Activated CD4-positive, alpha-beta T cell treated with anti-CD3 and anti-CD28 coated beads, Interleukin-2, amount 10 ng/mL, durations not matched to agents 24 days and 14 days (primary cell): ENCODE measurements around the gene ACAP2. TPM values are rescaled to one million over a fixed set of nuclear protein-coding genes. Genes with fewer than 3 reads are reported as not detected.
A peak's percentile ranks its signal among the peaks of the same experiment; 100 is the strongest.

Experiments
- DNase-seq: peaks from one replicate; pipeline ENCODE4 v3.0.0; 2022
- H3K27ac Mint-ChIP-seq: one replicate; pipeline ENCODE4 v1.8.0; 2022; ENCODE audit warnings: mild to moderate bottlenecking, mixed read lengths
- H3K27me3 Mint-ChIP-seq: one replicate; pipeline ENCODE4 v1.8.0; 2022; ENCODE audit warnings: mixed read lengths
- H3K36me3 Mint-ChIP-seq: one replicate; pipeline ENCODE4 v1.8.0; 2022; ENCODE audit warnings: low read depth, mild to moderate bottlenecking, mixed read lengths
- H3K4me1 Mint-ChIP-seq: one replicate; pipeline ENCODE4 v1.8.0; 2021; ENCODE audit warnings: mixed read lengths
- H3K4me3 Mint-ChIP-seq: one replicate; pipeline ENCODE4 v1.8.0; 2022; ENCODE audit warnings: mild to moderate bottlenecking, moderate library complexity, mixed read lengths
- H3K9me3 Mint-ChIP-seq: one replicate; pipeline ENCODE4 v1.8.0; 2021; ENCODE audit warnings: mixed read lengths
- intact Hi-C: fragments of 100-400 bp; cut with micrococcal nuclease; formaldehyde crosslinking; loops from one replicate; pipeline ENCODE4 v1.15.1; 2023
- total RNA-seq: library from RNA; stranded (reverse); gene quantifications from 2 replicates; pipeline ENCODE4 v1.2.3, GENCODE V29; 2022

ACAP2 gene
- total RNA-seq, 1 donor from 2014 or later, result 39.1 TPM

DNA sequence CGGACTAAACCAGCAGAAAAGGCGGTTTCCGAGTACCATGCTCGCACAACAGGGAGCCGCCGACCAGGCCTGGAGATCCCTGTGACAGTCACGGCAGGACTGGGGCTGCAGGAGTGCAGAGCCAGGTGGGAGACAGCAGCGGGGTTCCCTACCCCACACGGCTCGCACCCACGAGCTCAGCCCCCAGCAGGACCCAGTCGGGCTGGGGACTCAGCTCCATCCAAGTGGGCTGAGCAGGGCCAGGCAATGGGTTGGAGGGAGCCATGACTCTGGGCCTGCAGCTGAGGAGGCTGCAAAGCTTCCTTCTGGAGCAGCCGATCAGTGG, 187.7 kb downstream of the ACAP2 start:
- DNase-seq, result peak; percentile 51
- no peaks in the 10 kb centered on the region for H3K27me3 Mint-ChIP-seq
- no peak overlapping the region for H3K27ac Mint-ChIP-seq
- no peaks in the 10 kb centered on the region for H3K9me3 Mint-ChIP-seq
- intact Hi-C loops, result loop anchor here (10.0 kb wide), 1 partner anchor 70 kb away; no protein-coding TSS in a partner anchor
- H3K4me3 Mint-ChIP-seq, result no peak overlapping the region
- peaks cover 19% of the 10 kb centered on the region for H3K4me1 Mint-ChIP-seq
- H3K36me3 Mint-ChIP-seq, result no peaks in the 10 kb centered on the region

DNA sequence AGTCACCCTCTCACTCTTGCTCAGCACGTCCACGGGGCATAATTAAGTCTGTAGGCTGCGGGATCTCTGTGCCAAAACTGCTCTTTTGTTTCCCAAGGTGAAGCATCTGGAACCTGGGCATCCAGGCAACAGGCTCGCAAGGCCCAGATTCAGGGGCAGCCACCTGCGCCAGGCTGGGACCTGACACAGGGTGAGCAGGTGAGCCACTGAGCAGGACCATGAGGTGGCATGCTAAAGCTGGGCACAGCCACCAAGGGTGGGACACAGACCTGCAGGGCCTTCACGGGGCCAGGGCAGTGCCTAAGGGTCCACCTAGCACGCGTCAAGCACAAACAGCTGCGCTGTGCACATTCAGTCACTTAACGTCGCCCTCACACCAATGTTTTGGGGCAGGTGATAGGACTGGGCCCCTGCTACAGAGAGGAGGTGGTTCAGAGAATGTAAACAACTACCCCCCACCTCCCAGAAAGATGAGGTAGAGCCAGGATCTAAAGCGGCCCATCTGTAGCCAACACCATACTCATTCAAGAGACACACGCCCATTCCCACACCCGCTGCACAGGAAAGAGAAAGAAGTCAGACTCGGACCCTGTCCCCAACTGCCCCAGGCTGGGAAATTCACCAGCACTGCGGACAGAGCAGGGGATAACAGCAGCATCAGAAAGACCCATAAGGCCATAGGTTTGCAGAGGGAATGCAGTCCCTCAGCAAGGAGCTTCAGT, 188.2 kb downstream of the ACAP2 start:
- Mint-ChIP-seq H3K36me3 (no peaks in the 10 kb centered on the region), H3K9me3 (no peaks in the 10 kb centered on the region), H3K4me3 (no peak overlapping the region), H3K4me1 (peaks cover 19% of the 10 kb centered on the region), H3K27ac (no peak overlapping the region), H3K27me3 (no peaks in the 10 kb centered on the region)
- DNase-seq, result peak; percentile 54
- intact Hi-C loops, result loop anchor here (10.0 kb wide), 1 partner anchor 70 kb away; no protein-coding TSS in a partner anchor

DNA sequence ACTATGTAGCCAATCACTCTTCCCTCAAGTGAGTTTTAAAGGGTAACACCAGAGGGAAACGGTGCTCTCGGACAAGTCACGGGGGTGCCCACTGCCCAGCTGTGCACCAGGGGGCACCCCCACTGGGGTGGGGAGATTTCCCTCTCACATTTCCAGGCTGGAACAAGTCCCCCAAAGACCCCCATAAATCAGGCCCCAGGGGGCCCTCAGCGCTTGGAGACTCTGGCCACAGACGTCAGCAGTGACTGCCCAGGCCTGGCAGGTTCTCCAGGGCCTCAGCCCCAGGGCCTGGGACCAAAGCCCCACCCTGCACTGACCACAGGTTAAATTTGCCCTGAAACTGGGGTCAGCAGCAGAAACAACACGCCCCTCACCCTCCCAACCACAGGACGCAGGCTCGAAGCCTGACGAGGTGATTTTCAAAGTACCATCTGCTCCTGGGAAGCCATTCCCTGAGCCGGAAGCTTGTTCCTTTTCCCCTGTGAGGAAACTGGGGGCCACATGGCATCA, 188.8 kb downstream of the ACAP2 start:
- Mint-ChIP-seq H3K4me3 (no peak overlapping the region), H3K36me3 (no peaks in the 10 kb centered on the region), H3K27me3 (no peaks in the 10 kb centered on the region), H3K9me3 (no peaks in the 10 kb centered on the region), H3K4me1 (peaks cover 19% of the 10 kb centered on the region), H3K27ac (no peak overlapping the region)
- peak; percentile 47 for DNase-seq
- intact Hi-C loops, result loop anchor here (10.0 kb wide), 1 partner anchor 69 kb away; no protein-coding TSS in a partner anchor

DNA sequence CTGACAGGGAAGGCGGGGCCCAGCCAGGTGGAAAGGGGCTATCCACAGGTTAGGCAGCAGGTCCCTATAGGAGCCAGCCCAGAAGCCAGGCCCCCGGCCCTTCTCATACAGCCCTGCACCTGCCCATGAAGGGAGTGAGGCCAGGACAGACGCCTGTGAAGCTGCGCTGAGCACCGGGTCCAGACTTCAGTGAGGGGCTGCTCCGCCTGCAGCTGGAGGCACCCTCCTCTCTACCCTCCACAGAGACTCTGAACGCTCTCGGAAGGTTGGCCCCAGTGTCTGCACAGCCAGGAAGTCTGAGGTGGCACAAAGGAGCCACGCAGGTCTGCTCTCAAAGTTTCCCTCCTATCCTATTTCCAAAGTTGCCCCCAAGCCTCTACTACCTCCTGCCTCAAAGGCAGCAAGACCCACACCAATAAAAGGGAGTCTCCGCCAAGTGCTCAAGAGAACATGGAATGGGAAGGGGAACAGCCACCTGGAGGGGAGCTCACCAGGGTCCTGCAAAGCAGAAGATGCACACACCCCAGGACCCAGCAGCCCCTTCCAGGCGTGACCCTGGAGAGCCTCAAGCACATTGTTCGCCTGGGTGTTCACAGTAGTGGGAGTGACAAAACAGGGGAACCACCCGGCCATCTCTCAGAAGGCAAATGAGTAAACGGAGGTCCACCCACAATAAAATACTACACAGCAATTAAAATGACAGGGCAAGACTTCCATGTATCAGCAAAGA, 191.3 kb downstream of the ACAP2 start:
- Mint-ChIP-seq H3K27me3 (no peaks in the 10 kb centered on the region), H3K9me3 (no peaks in the 10 kb centered on the region), H3K36me3 (no peaks in the 10 kb centered on the region), H3K27ac (no peak overlapping the region), H3K4me3 (no peak overlapping the region), H3K4me1 (peaks cover 18% of the 10 kb centered on the region)
- DNase-seq, result no peak
- intact Hi-C loops, result loop anchor here (10.0 kb wide), 1 partner anchor 67 kb away; no protein-coding TSS in a partner anchor

DNA sequence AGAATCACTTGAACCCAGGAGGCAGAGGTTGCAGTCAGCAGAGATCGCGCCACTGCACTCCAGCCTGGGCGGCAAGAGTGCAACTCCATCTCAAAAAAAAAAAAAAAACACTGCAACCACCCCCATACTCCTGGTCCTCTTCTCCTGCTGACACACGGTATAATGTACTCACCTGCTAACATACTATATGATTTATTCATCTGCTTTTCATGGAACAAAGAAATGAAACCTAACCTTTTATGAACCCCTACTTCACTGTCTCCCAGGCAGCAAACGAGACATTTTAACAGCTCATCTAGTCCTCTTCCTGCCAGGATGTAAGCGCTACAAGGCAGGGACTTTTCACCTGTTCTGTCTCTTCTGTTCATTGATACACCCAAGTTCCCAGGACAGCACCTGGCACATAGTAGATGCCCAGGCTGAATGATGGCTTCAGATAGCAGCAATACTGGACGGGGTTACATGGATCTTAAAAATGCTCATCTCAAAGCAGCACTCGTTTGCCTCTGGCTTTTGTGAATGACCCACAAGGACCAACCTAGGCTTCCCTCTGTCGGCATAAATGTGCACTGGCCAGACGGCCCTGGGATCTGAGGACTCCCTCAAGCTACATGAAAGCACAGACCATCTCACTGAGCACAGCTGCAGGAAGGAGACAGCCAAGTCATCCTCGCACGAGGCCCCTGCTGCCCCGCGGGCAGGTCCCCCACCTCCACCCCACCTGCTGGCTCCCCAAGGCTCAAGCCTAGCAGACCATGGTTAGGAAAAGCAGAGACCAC, 192.2 kb downstream of the ACAP2 start:
- H3K4me1 Mint-ChIP-seq, result peaks cover 18% of the 10 kb centered on the region
- no peaks in the 10 kb centered on the region for H3K27me3 Mint-ChIP-seq
- no peak overlapping the region for H3K4me3 Mint-ChIP-seq
- H3K9me3 Mint-ChIP-seq, result no peaks in the 10 kb centered on the region
- DNase-seq, result no peak
- intact Hi-C loops, result loop anchor here (10.0 kb wide), 1 partner anchor 66 kb away; no protein-coding TSS in a partner anchor
- H3K27ac Mint-ChIP-seq, result no peak overlapping the region
- H3K36me3 Mint-ChIP-seq, result peaks cover 4% of the 10 kb centered on the region

DNA sequence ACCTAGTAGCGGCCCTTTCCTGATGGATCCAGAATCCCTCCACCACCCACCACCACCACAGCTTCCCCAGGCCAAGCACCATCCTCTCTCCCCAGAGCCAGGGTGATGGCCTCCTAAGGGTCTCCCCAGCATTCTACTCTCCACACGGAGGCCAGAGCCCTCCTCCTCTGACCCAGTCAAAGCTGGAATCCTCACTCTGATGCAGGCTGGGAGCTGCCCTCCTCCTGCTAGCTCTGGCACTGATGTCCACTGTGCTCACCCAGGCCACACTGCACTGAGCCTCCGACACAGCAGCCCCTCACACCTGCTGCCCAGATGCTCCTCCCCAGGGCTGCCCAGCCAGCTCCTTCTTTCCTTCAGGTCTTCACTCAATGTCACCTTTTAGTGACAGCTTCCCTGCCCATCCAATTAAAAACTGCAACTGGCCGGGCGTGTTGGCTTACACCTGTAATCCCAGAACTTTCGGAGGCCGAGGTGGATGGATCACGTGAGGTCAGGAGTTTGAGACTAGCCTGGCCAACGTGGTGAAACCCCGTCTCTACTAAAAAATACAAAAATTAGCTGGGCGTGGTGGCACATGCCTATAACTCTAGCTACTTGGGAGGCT, 192.9 kb downstream of the ACAP2 start:
- peaks cover 4% of the 10 kb centered on the region for H3K36me3 Mint-ChIP-seq
- intact Hi-C loops, result loop anchor here (10.0 kb wide), 1 partner anchor 65 kb away; no protein-coding TSS in a partner anchor
- no peaks in the 10 kb centered on the region for H3K9me3 Mint-ChIP-seq
- no peaks in the 10 kb centered on the region for H3K27me3 Mint-ChIP-seq
- no peak overlapping the region for H3K4me3 Mint-ChIP-seq
- peaks cover 18% of the 10 kb centered on the region for H3K4me1 Mint-ChIP-seq
- DNase-seq, result no peak
- no peak overlapping the region for H3K27ac Mint-ChIP-seq

DNA sequence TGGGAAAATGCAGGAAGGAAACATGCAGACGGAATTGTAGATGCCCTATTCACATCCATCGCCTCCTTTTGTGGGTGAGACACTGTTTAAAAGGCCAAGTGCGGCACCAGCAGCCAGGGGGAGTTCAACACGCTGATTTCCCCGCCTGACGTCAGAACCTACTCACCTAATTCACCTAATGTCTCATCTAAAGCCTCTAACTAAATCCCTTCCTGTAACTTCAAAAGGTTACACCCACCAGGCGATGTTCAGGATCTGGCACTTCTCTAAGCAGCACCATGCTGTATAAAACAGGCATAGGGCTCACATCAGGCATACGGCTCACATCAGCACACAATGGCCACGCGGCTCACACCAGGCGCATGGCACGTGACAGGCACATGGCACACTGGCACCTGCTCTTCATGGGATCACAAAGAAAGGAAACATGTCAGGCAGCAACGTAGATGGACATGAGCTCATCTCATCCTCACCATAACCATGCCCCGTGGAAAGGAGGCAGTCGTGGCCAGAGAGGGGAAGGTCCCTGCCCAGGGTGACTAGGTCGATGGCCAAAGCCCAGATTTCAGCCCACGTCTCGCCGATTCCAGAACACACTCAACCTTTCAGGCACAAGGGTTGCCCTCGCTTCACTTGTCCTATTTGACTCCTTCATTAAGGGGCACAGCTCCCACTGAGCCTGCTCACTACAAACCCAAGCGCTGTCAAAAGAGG, 193.6 kb downstream of the ACAP2 start:
- H3K4me1 Mint-ChIP-seq, result peaks cover 18% of the 10 kb centered on the region
- DNase-seq, result no peak
- no peak overlapping the region for H3K4me3 Mint-ChIP-seq
- no peaks in the 10 kb centered on the region for H3K27me3 Mint-ChIP-seq
- H3K9me3 Mint-ChIP-seq, result no peaks in the 10 kb centered on the region
- H3K27ac Mint-ChIP-seq, result no peak overlapping the region
- H3K36me3 Mint-ChIP-seq, result peaks cover 4% of the 10 kb centered on the region
- intact Hi-C loops, result no loop called here

DNA sequence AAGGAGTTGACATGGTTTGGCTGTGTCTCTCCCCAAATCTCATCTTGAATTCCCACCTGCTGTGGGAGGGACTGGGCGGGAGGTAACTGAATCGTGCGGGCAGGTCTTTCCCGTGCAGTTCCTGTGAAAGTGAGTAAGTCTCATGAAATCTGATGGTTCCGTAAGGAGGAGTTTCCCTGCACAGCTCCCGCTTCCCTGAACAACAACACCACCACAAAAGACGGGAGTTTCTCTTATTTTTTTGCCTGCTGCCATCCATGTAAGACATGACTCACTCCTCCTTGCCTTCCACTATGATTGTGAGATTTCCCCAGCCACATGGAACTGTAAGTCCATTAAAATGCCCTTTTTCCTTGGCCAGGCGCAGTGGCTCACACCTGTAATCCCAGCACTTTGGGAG, 194.5 kb downstream of the ACAP2 start:
- Mint-ChIP-seq H3K9me3 (no peaks in the 10 kb centered on the region), H3K36me3 (peaks cover 4% of the 10 kb centered on the region), H3K27me3 (no peaks in the 10 kb centered on the region), H3K27ac (no peak overlapping the region), H3K4me1 (peaks cover 18% of the 10 kb centered on the region), H3K4me3 (no peak overlapping the region)
- intact Hi-C loops, result no loop called here
- no peak for DNase-seq

DNA sequence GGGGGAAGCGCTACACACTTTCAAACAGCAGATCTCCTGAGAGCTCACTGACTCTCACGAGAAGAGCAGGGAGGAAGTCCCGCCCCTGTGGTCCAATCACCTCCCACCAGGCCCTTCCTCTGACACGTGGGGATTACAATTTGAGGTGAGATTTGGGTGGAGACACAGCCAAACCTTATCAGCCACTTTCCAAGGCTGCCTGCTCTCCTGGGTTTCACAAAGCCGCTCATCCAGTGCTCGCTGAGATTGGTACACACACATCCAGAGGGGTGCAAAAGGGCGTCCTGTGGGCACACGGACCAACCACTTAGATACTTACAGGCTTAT, 195.0 kb downstream of the ACAP2 start:
- no peak for DNase-seq
- no peak overlapping the region for H3K4me3 Mint-ChIP-seq
- intact Hi-C loops, result no loop called here
- H3K36me3 Mint-ChIP-seq, result peaks cover 4% of the 10 kb centered on the region
- no peak overlapping the region for H3K27ac Mint-ChIP-seq
- no peaks in the 10 kb centered on the region for H3K27me3 Mint-ChIP-seq
- peaks cover 18% of the 10 kb centered on the region for H3K4me1 Mint-ChIP-seq
- H3K9me3 Mint-ChIP-seq, result no peaks in the 10 kb centered on the region

DNA sequence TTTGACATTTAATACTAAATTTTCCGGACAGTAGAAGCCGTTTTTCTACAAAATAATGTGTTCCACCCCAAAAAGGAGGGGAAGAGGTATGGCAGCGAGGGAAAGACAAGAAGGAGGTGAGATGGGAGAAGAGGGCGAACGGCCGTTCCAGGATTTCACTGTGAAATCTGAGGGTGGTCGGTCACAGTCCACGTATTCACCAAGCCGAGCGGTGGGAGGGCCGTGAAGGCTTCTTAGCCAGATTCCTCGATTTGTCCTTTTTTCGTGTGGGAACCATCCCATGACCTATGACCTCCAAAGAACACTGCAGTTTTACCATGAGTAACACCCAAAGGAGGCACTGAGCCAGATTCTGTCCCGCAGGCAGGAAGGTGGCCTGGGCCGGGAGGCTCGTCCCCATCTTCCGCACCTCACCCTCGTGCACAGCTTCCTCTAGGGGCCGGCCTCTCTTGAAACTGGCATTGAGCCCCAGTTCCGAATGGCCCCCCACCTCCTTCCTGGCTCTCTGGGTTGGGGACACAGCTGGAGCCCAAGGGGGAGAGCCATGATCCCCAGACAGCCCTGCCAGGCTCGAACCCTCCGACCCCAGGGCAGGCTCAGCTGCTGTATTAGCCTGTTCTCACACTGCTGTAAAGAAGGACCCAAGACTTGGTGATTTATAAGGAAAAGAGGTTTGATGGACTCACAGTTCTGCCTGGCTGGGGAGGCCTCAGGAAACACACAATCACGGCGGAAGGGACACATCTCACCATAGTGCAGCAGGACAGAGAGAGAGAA, 195.5 kb downstream of the ACAP2 start:
- Mint-ChIP-seq H3K27ac (no peak overlapping the region), H3K36me3 (peaks cover 4% of the 10 kb centered on the region)
- intact Hi-C loops, result no loop called here

DNA sequence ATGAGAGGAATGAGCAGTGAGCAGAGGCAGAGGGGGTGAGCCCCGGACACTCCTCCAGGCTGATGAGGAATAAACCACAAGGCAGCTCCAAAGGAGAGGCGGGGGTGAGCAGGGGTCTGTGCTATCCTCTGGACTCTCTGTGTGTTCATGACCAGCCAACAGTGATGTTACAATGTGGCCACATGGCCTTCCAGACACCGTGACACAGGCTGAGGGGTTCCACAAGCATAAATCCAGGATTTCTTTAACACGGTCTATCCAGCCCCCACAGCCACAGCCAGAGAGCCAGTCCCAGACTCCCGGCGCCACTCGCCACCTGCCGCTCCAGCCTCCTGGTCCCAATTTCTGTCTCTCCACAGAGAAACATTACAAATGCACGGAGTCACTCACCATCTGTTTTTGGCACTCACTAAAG, 196.2 kb downstream of the ACAP2 start:
- no peak overlapping the region for H3K4me3 Mint-ChIP-seq
- peaks cover 12% of the 10 kb centered on the region for H3K4me1 Mint-ChIP-seq
- intact Hi-C loops, result no loop called here
- no peak overlapping the region for H3K27ac Mint-ChIP-seq
- H3K27me3 Mint-ChIP-seq, result no peaks in the 10 kb centered on the region
- H3K36me3 Mint-ChIP-seq, result peaks cover 4% of the 10 kb centered on the region
- H3K9me3 Mint-ChIP-seq, result no peaks in the 10 kb centered on the region
- no peak for DNase-seq

More for the DNA sequence above, 195.5 kb downstream of the ACAP2 start:
- H3K27me3 Mint-ChIP-seq, result no peaks in the 10 kb centered on the region
- no peak for DNase-seq
- peaks cover 17% of the 10 kb centered on the region for H3K4me1 Mint-ChIP-seq
- H3K9me3 Mint-ChIP-seq, result no peaks in the 10 kb centered on the region
- no peak overlapping the region for H3K4me3 Mint-ChIP-seq

DNA sequence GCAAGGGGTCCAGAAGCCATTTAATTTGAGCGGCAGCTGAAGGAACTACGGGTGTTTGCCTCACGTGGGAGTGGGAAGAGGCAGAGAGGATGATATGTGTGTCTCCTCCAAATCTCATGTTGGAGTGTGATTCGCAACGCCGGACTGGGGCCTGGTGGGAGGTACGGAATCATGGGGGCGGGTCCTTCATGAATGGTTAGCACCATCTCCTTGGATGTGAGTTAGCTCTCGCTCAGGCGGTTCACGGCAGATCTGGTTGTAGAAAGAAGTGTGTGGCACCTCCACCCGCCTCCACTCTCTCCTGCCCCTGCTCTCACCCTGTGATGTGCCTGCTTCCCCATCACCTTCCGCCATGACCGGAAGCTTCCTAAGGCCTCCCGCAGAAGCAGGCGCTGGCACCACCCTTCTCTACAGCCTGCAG, 197.3 kb downstream of the ACAP2 start:
- intact Hi-C loops, result no loop called here
- H3K4me1 Mint-ChIP-seq, result peaks cover 7% of the 10 kb centered on the region
- peaks cover 4% of the 10 kb centered on the region for H3K36me3 Mint-ChIP-seq
- no peak overlapping the region for H3K27ac Mint-ChIP-seq
- no peak for DNase-seq
- no peaks in the 10 kb centered on the region for H3K27me3 Mint-ChIP-seq
- no peaks in the 10 kb centered on the region for H3K9me3 Mint-ChIP-seq
- H3K4me3 Mint-ChIP-seq, result no peak overlapping the region
